Cardiac muscle cell (in vitro differentiated cells and primary cell): ENCODE measurements around the gene DYNLL2. TPM values are rescaled to one million over a fixed set of nuclear protein-coding genes. Genes with fewer than 3 reads are reported as not detected.

Source experiments
- DNase-seq, 2 donors: peaks; one replicate each; pipeline versions ENCODE4 v3.0.0 to v3.0.0-alpha.2; 2010 to 2017; ENCODE audit warnings: low read depth in 1 of 2, low spot score in 1 of 2
- H3K27ac ChIP-seq: fragments of 200-600 bp; sonication (generic); 2 replicates; pipeline ENCODE4 v1.5.1; 2016
- H3K27me3 ChIP-seq: fragments of 200-600 bp; sonication (generic); 2 replicates; pipeline ENCODE4 v1.6.0; 2016; ENCODE audit warnings: control low read depth
- H3K36me3 ChIP-seq: fragments of 200-600 bp; sonication (generic); 2 replicates; pipeline ENCODE4 v1.5.1; 2016; ENCODE audit warnings: control low read depth
- H3K4me1 ChIP-seq: fragments of 200-600 bp; sonication (generic); 2 replicates; pipeline ENCODE4 v1.8.1; 2017; ENCODE audit warnings: low read depth, mild to moderate bottlenecking, mixed run types
- H3K4me3 ChIP-seq: fragments of 200-600 bp; sonication (generic); 2 replicates; pipeline ENCODE4 v1.5.1; 2016; ENCODE audit warnings: mild to moderate bottlenecking
- H3K9me3 ChIP-seq: fragments of 200-600 bp; sonication (generic); 2 replicates; pipeline ENCODE4 v1.5.1; 2017; ENCODE audit warnings: low read depth, mild to moderate bottlenecking, control low read depth
- polyA plus RNA-seq: library from polyadenylated mRNA; unstranded; fragments of >200 nt; fragmentation: Nextera tagmentation; extraction: Ambion mirVana; gene quantifications from 2 replicates; pipeline ENCODE4 v1.2.1, GENCODE V29; 2016
- total RNA-seq: library from RNA; depleted of rRNA; stranded (reverse); fragments of >200 nt; gene quantifications from 2 replicates; pipeline ENCODE4 v1.2.3, GENCODE V29; 2016
- TF ChIP-seq, protein P1 (sequence below): IDR thresholded peaks from 2 replicates; pipeline ENCODE4 v1.5.1; 2012; ENCODE audit warnings: low read depth, mild to moderate bottlenecking, low read length

The DYNLL2 gene
- total and polyA plus RNA-seq, 2 experiments from 2014 or later: 0.79 to 14.2 TPM

DNA sequence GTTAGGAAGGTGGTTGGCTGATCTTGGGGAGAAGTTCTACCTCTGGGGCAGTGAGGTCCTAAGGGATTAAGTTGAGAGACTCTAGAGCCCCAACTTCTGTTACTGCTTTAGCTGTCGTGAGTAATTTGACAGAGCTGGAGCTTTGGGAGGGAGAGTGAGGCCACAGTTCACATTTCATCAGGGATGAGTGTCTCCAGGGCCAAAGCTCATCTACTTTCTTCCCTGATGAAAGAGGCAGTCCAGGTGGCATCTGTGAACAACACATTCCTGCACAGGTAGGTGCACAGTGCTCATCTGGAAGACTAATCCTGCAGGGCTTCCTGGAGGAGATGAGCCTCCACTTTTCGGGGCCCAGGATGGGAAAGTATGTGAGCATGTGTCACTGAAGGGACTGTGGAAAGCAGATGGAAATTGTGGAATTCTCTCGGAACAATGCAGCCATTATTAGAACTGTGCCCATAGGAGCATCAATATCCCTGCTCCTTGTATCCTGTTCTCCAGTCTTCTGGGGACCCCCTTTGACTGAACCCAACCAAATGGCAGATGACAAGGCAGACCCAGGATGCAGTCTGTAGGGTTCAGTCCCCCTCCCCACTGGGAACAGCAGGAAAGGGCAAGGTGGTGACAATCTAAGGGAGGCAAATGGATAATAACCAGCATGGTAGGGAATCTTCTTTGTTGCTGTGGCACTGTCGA lies 9.0 kb downstream of the DYNLL2 start:
- Histone ChIP-seq H3K27ac (no peak overlapping the region), H3K9me3 (no peaks in the 10 kb centered on the region), H3K36me3 (peaks cover 47% of the 10 kb centered on the region), H3K4me1 (no peaks in the 10 kb centered on the region), H3K4me3 (no peak overlapping the region), H3K27me3 (no peaks in the 10 kb centered on the region)
- DNase-seq: no peak
- TF ChIP-seq, protein P1, sequence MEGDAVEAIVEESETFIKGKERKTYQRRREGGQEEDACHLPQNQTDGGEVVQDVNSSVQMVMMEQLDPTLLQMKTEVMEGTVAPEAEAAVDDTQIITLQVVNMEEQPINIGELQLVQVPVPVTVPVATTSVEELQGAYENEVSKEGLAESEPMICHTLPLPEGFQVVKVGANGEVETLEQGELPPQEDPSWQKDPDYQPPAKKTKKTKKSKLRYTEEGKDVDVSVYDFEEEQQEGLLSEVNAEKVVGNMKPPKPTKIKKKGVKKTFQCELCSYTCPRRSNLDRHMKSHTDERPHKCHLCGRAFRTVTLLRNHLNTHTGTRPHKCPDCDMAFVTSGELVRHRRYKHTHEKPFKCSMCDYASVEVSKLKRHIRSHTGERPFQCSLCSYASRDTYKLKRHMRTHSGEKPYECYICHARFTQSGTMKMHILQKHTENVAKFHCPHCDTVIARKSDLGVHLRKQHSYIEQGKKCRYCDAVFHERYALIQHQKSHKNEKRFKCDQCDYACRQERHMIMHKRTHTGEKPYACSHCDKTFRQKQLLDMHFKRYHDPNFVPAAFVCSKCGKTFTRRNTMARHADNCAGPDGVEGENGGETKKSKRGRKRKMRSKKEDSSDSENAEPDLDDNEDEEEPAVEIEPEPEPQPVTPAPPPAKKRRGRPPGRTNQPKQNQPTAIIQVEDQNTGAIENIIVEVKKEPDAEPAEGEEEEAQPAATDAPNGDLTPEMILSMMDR: no peak

DNA sequence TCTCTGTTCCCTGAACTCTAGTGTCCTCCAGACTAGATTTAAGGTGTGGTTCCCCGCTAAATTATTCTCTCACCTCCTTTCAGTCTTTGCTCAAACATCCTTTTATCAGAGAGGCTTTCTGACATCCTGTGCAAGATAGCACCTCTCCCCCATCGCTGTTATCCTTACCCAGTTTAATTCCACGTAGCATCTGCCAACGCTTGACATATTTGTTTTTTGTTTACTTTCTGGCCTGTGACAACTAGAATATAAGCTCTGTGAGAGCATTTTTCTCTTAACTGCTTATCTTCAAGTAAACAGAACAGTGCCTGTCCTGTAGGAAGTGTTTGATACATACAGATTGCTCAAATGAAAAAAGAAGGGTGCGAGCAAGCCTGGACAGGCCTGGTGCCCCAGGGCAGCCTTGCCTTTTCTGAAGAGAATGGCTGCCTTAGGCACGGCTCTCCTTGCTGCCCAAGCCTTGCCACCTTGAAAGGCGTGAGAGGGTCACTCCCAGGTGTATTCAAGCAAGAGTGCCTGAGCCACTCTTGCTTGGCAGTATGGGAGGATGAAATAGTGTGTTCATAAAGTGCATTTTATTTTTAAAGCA lies 9.7 kb downstream of the DYNLL2 start:
- Histone ChIP-seq H3K36me3 (peaks cover 42% of the 10 kb centered on the region), H3K27ac (peak overlapping the region; percentile 43), H3K27me3 (no peaks in the 10 kb centered on the region), H3K4me3 (no peak overlapping the region), H3K9me3 (no peaks in the 10 kb centered on the region), H3K4me1 (no peaks in the 10 kb centered on the region)
- TF ChIP-seq, protein P1: no peak
- no peak for DNase-seq

DNA sequence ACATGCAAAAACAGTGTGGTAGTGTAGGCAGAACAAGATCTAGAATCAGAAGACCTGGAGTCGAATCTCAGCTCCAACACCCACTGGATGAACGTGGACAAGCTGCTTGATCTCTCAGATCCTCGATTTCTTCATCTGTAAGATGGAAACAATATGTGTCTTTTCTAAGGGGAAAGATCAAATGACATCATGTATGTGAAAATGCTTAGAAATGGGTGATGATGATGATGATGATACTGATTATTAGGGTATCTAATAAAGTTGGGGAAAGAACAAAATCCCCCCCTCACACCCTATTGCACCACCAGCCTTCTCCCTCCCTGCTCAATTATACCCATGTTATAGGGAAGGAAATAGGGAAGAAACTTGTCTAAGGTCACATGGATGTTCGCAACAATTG lies 10.9 kb downstream of the DYNLL2 start:
- Histone ChIP-seq H3K4me3 (no peak overlapping the region), H3K4me1 (no peaks in the 10 kb centered on the region), H3K27me3 (no peaks in the 10 kb centered on the region), H3K36me3 (peaks cover 30% of the 10 kb centered on the region), H3K27ac (no peak overlapping the region), H3K9me3 (no peaks in the 10 kb centered on the region)
- TF ChIP-seq, protein P1: no peak
- DNase-seq: no peak

DNA sequence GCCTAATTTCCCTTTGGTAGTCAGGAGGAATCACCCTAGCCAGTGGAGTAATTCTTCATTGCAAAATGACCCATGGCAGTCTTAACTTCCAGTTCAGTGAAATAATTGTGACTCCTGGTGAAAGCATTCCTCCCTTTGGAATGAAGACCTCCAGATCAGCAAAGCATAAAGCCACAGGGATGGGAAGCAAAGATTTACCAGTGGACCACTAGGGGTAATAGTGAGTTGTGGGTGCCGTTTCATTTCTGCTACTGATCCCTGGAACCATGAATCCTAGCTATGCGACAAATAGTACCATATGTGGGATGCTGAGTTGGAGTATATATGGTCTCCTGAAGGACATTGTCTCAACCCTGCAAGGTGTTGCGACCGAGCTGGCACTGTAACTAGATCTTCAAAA lies 13.7 kb downstream of the DYNLL2 start:
- TF ChIP-seq, protein P1: no peak
- Histone ChIP-seq H3K36me3 (peaks cover 6% of the 10 kb centered on the region), H3K9me3 (no peaks in the 10 kb centered on the region), H3K27me3 (no peaks in the 10 kb centered on the region), H3K4me1 (no peaks in the 10 kb centered on the region), H3K27ac (no peak overlapping the region), H3K4me3 (no peak overlapping the region)
- no peak for DNase-seq

DNA sequence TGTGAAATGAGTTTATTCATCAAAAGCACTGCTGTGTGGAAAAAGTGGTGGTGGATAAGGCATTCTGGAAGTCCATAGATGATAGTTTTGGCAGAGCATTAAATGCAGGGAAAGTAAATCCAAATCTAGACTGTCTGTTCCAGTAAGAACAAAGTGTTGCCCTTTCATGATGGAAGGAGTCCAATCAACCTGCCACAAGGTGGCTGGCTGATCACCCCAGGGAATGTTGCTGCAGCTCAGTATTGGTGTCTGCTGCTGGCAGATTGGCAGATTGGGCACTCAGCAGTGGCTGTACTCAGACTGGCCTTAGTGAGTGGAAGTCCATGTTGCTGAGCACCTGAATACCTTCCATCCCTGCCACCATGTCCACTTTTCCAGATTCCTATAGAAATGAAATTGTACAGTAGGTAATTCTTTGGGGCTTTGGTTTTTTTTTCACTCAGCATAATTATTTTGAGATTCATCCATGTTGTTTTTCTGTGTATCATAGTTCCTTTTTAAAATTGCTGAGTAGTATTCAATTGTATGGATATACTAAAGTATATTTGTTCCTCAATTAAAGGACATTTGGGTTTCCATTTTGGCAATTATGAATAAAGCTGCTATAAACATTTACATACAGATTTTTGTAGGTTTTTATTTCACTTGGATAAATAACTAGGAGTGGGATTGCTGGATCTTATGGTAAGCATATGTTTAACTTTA lies 14.3 kb downstream of the DYNLL2 start:
- H3K36me3 ChIP-seq: peaks cover 4% of the 10 kb centered on the region
- H3K9me3 ChIP-seq: no peaks in the 10 kb centered on the region
- DNase-seq: no peak
- TF ChIP-seq, protein P1: no peak
- no peak overlapping the region for H3K4me3 ChIP-seq
- H3K27ac ChIP-seq: no peak overlapping the region
- no peaks in the 10 kb centered on the region for H3K27me3 ChIP-seq
- no peaks in the 10 kb centered on the region for H3K4me1 ChIP-seq
